Astrocyte (in vitro differentiated cells and primary cell): ENCODE results near the gene ADAMTS16. TPM values are rescaled to one million over a fixed set of nuclear protein-coding genes. Genes with fewer than 3 reads are reported as not detected.

ENCODE experiments used
- DNase-seq: peaks from one replicate; pipeline ENCODE4 v3.0.0-alpha.2; 2010; ENCODE audit warnings: low read depth
- FAIRE-seq: peaks from 2 replicates; lab custom pipeline; 2011; peaks lifted over from hg19 to GRCh38; lab: Jason Lieb, UNC
- H2AFZ ChIP-seq: 2 replicates; pipeline ENCODE4 v1.6.0; 2012; ENCODE audit warnings: low read depth, low read length, inconsistent platforms
- H3K27ac ChIP-seq: 2 replicates; pipeline ENCODE4 v1.5.1; 2011; ENCODE audit warnings: low read depth, low read length, inconsistent platforms
- H3K27me3 ChIP-seq: 2 replicates; pipeline ENCODE4 v1.6.0; 2011; ENCODE audit warnings: low read length, inconsistent platforms; ENCODE audit not compliant: insufficient read depth
- H3K36me3 ChIP-seq: 2 replicates; pipeline ENCODE4 v1.5.1; 2011; ENCODE audit warnings: low read length, inconsistent platforms; ENCODE audit not compliant: insufficient read depth
- H3K4me1 ChIP-seq: 2 replicates; pipeline ENCODE4 v1.5.1; 2011; ENCODE audit warnings: low read length, inconsistent platforms; ENCODE audit not compliant: insufficient read depth
- H3K4me2 ChIP-seq: 2 replicates; pipeline ENCODE4 v1.6.0; 2012; ENCODE audit warnings: low read length, inconsistent platforms
- H3K4me3 ChIP-seq: 2 replicates; pipeline ENCODE4 v1.5.1; 2011; ENCODE audit warnings: low read depth, mild to moderate bottlenecking, low read length, inconsistent platforms; ENCODE audit not compliant: insufficient read depth
- H3K79me2 ChIP-seq: 2 replicates; pipeline ENCODE4 v1.6.0; 2012; ENCODE audit warnings: mild to moderate bottlenecking, low read length, inconsistent platforms; ENCODE audit not compliant: insufficient read depth
- H3K9ac ChIP-seq: 2 replicates; pipeline ENCODE4 v1.6.0; 2012; ENCODE audit warnings: mild to moderate bottlenecking, low read length, inconsistent platforms
- H3K9me3 ChIP-seq: 2 replicates; pipeline ENCODE4 v1.5.1; 2012; ENCODE audit warnings: low read depth, mild to moderate bottlenecking, low read length, inconsistent platforms; ENCODE audit not compliant: insufficient read depth
- H4K20me1 ChIP-seq: 2 replicates; pipeline ENCODE4 v1.6.0; 2012; ENCODE audit warnings: low read length, inconsistent platforms; ENCODE audit not compliant: insufficient read depth
- H3K27ac Mint-ChIP-seq: one replicate; pipeline ENCODE4 v1.8.0; 2021; ENCODE audit warnings: mild to moderate bottlenecking, mixed read lengths; ENCODE audit not compliant: unreplicated experiment
- H3K27me3 Mint-ChIP-seq: one replicate; pipeline ENCODE4 v1.8.0; 2021; ENCODE audit warnings: low read depth, mixed read lengths; ENCODE audit not compliant: unreplicated experiment
- H3K36me3 Mint-ChIP-seq: one replicate; pipeline ENCODE4 v1.8.0; 2021; ENCODE audit warnings: low read depth, mixed read lengths; ENCODE audit not compliant: unreplicated experiment
- H3K4me1 Mint-ChIP-seq: one replicate; pipeline ENCODE4 v1.8.0; 2021; ENCODE audit warnings: low read depth, mixed read lengths; ENCODE audit not compliant: unreplicated experiment
- H3K4me3 Mint-ChIP-seq: one replicate; pipeline ENCODE4 v1.8.0; 2021; ENCODE audit warnings: mild to moderate bottlenecking, moderate library complexity, mixed read lengths; ENCODE audit not compliant: unreplicated experiment
- H3K9me3 Mint-ChIP-seq: one replicate; pipeline ENCODE4 v1.8.0; 2021; ENCODE audit warnings: mild to moderate bottlenecking, mixed read lengths; ENCODE audit not compliant: unreplicated experiment
- EZH2 ChIP-seq: IDR thresholded peaks from 2 replicates; pipeline ENCODE4 v1.6.1; 2012; ENCODE audit warnings: mild to moderate bottlenecking, low read length, inconsistent platforms; ENCODE audit not compliant: insufficient read depth
- total RNA-seq: library from RNA; stranded (reverse); gene quantifications from 2 replicates; pipeline ENCODE4 v1.2.1, GENCODE V29; 2021
- TF ChIP-seq, protein P1 (sequence below): IDR thresholded peaks from 2 replicates; pipeline ENCODE4 v1.5.1; 2011; ENCODE audit warnings: low read depth, mild to moderate bottlenecking, inconsistent platforms, low read length, moderate library complexity; ENCODE audit not compliant: insufficient read depth

Gene ADAMTS16
- total RNA-seq, 1 donor from 2014 or later: 5.7 TPM

DNA sequence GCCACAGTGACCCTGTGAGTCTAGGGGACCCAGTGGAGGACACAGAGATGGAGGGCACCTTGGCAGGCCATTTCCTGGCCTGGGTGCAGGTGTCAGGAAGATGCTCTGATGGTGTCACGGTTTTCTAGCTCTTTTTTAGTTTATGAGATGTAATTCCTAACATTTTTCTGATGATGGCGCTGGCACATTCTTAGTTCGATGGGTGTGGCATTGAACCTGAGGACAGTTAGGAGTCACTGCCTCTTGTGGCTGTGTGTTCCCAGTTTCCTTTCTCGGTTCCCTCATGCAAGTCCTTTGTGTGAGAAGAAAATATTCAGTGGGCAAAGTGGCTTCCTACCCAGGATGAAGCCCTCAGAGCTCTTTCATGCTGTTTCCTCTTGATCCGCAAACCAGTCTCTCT lies 152.9 kb downstream of the ADAMTS16 start:
- no peak for FAIRE-seq
- Histone ChIP-seq H3K4me1 (peaks cover 29% of the 10 kb centered on the region), H3K9me3 (no peaks in the 10 kb centered on the region), H3K4me2 (no peak overlapping the region), H3K27ac (no peak overlapping the region), H3K79me2 (no peaks in the 10 kb centered on the region), H3K36me3 (no peaks in the 10 kb centered on the region), H3K4me3 (no peak overlapping the region), H3K27me3 (no peaks in the 10 kb centered on the region), H3K9ac (no peak overlapping the region), H2AFZ (no peak overlapping the region), H4K20me1 (no peaks in the 10 kb centered on the region)
- Mint-ChIP-seq H3K27ac (no peak overlapping the region), H3K36me3 (no peaks in the 10 kb centered on the region), H3K4me1 (peaks cover 43% of the 10 kb centered on the region), H3K27me3 (peaks cover 3% of the 10 kb centered on the region), H3K4me3 (no peak overlapping the region), H3K9me3 (no peaks in the 10 kb centered on the region)
- TF ChIP-seq, protein P1, sequence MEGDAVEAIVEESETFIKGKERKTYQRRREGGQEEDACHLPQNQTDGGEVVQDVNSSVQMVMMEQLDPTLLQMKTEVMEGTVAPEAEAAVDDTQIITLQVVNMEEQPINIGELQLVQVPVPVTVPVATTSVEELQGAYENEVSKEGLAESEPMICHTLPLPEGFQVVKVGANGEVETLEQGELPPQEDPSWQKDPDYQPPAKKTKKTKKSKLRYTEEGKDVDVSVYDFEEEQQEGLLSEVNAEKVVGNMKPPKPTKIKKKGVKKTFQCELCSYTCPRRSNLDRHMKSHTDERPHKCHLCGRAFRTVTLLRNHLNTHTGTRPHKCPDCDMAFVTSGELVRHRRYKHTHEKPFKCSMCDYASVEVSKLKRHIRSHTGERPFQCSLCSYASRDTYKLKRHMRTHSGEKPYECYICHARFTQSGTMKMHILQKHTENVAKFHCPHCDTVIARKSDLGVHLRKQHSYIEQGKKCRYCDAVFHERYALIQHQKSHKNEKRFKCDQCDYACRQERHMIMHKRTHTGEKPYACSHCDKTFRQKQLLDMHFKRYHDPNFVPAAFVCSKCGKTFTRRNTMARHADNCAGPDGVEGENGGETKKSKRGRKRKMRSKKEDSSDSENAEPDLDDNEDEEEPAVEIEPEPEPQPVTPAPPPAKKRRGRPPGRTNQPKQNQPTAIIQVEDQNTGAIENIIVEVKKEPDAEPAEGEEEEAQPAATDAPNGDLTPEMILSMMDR: no peak
- TF ChIP-seq EZH2: no peak
- DNase-seq: no peak

DNA sequence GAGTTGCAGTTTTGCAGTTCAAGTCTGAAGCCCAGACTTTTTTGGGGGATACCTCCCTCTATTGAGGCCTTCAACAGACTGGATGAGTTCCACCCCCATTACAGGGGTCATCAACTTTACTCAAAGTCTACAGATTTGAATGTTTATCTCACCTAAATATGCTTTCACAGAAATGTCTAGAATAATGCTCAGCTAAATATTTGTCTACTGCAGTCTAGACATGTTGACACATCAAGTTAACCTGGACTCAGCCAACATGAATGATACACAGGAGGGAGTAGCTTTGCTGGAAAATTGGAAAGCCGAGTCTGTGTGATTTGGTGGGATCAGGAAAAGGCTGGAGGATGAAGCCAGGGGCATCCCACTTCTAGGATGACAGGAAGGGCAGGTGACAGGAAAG lies 154.3 kb downstream of the ADAMTS16 start:
- no peaks in the 10 kb centered on the region for H3K36me3 Mint-ChIP-seq
- Histone ChIP-seq H3K4me3 (no peak overlapping the region), H3K9me3 (no peaks in the 10 kb centered on the region), H3K4me2 (no peak overlapping the region), H3K9ac (no peak overlapping the region), H3K36me3 (no peaks in the 10 kb centered on the region), H2AFZ (no peak overlapping the region), H3K4me1 (peaks cover 27% of the 10 kb centered on the region), H3K79me2 (no peaks in the 10 kb centered on the region), H3K27me3 (no peaks in the 10 kb centered on the region), H3K27ac (no peak overlapping the region), H4K20me1 (no peaks in the 10 kb centered on the region)
- no peaks in the 10 kb centered on the region for H3K9me3 Mint-ChIP-seq
- H3K27ac Mint-ChIP-seq: no peak overlapping the region
- peaks cover 45% of the 10 kb centered on the region for H3K4me1 Mint-ChIP-seq
- H3K27me3 Mint-ChIP-seq: peaks cover 3% of the 10 kb centered on the region
- DNase-seq: no peak
- no peak for TF ChIP-seq EZH2
- TF ChIP-seq, protein P1: no peak
- H3K4me3 Mint-ChIP-seq: no peak overlapping the region
- FAIRE-seq: no peak

DNA sequence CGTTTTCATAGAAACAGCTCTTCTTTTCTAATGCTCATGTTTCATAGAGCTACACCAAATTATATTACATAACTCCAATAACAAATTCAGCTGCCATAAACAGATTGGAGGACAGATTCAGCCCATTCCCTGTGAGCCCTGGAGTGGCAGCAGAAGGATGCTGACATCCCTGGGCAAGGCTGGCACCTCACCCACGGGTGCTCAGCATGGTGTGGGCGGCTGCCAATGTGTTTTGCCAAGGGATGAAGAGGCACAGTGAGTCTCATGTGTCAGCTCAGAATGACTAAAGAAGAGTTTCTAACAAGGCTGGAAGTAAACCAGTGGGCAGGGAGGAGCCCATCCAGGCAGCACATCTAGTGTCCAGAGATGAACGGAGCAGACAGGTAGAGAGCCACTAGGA lies 155.2 kb downstream of the ADAMTS16 start:
- H3K79me2 ChIP-seq: no peaks in the 10 kb centered on the region
- H3K9me3 ChIP-seq: no peaks in the 10 kb centered on the region
- H2AFZ ChIP-seq: no peak overlapping the region
- Mint-ChIP-seq H3K4me1 (peaks cover 37% of the 10 kb centered on the region), H3K9me3 (no peaks in the 10 kb centered on the region), H3K27me3 (peaks cover 3% of the 10 kb centered on the region), H3K4me3 (no peak overlapping the region), H3K36me3 (no peaks in the 10 kb centered on the region), H3K27ac (no peak overlapping the region)
- no peak overlapping the region for H3K4me3 ChIP-seq
- H3K9ac ChIP-seq: no peak overlapping the region
- H3K27ac ChIP-seq: no peak overlapping the region
- no peaks in the 10 kb centered on the region for H3K27me3 ChIP-seq
- TF ChIP-seq, protein P1: no peak
- H3K36me3 ChIP-seq: no peaks in the 10 kb centered on the region
- no peaks in the 10 kb centered on the region for H4K20me1 ChIP-seq
- no peak overlapping the region for H3K4me2 ChIP-seq
- peaks cover 27% of the 10 kb centered on the region for H3K4me1 ChIP-seq
- DNase-seq (no peak), FAIRE-seq (no peak)
